Panc1 (cell line): ENCODE data around the gene RMI1. TPM values are rescaled to one million over a fixed set of nuclear protein-coding genes. Genes with fewer than 3 reads are reported as not detected.

Experiments
- ATAC-seq: fragments of 200-7000 bp; cut with Tn5 transposase; 2 replicates; pipeline ENCODE4 v1.9.1; 2020; ENCODE audit warnings: mild to moderate bottlenecking, moderate library complexity
- BruUV-seq: library from RNA; stranded (reverse); fragments of 400-500 nt; replicated peaks from 2 replicates; lab custom pipeline; 2021; lab: Mats Ljungman, UMichigan
- CTCF ChIA-PET: fragments of 300-600 bp; sonication (Branson Sonifier 250); formaldehyde crosslinking; loops from one replicate; lab custom pipeline; 2022; ENCODE audit warnings: antibody characterized with exemption; lab: Charles Lee
- POLR2A ChIA-PET: fragments of 300-600 bp; sonication (Branson Sonifier 250); formaldehyde crosslinking; loops from one replicate; lab custom pipeline; 2022; ENCODE audit warnings: antibody characterized with exemption; lab: Charles Lee
- DNase-seq: peaks from one replicate; pipeline ENCODE4 v3.0.0-alpha.2; 2010; ENCODE audit warnings: low read depth, low spot score
- H3K27ac ChIP-seq: 2 replicates; pipeline ENCODE4 v1.5.1; 2011; ENCODE audit warnings: mild to moderate bottlenecking, low read length, inconsistent platforms
- H3K27me3 ChIP-seq: fragments of 200-500 bp; sonication (Bioruptor generic); 2 replicates; pipeline ENCODE4 v1.6.0; 2014; ENCODE audit warnings: low read length, inconsistent platforms; ENCODE audit not compliant: control insufficient read depth, insufficient read depth
- H3K36me3 ChIP-seq: fragments of 200-500 bp; sonication (Bioruptor generic); 2 replicates; pipeline ENCODE4 v1.5.1; 2014; ENCODE audit warnings: inconsistent platforms, mild to moderate bottlenecking, low read length, moderate library complexity; ENCODE audit not compliant: control insufficient read depth, insufficient read depth
- H3K4me1 ChIP-seq: 2 replicates; pipeline ENCODE4 v1.5.1; 2011; ENCODE audit warnings: inconsistent platforms, mild to moderate bottlenecking, low read length, moderate library complexity; ENCODE audit not compliant: control insufficient read depth, insufficient read depth
- H3K4me3 ChIP-seq, 2 experiments: 2 replicates each; pipeline ENCODE4 v1.5.1; 2011 to 2012; ENCODE audit warnings: low read depth in 2 of 2, low read length in 2 of 2, mild to moderate bottlenecking in 2 of 2, inconsistent platforms in 1 of 2, moderate library complexity in 1 of 2
- H3K9me3 ChIP-seq: fragments of 200-500 bp; sonication (Bioruptor generic); 2 replicates; pipeline ENCODE4 v1.5.1; 2014; ENCODE audit warnings: low read depth, mild to moderate bottlenecking, inconsistent platforms, low read length, moderate library complexity; ENCODE audit not compliant: control insufficient read depth, insufficient read depth
- POLR2AphosphoS5 ChIP-seq: IDR thresholded peaks from 2 replicates; pipeline ENCODE4 v1.6.1; 2012; ENCODE audit warnings: mild to moderate bottlenecking, low read depth, low read length, moderate library complexity
- REST ChIP-seq, 2 experiments: IDR thresholded peaks; 2 replicates each; pipeline ENCODE4 v1.6.1; 2011 to 2012; ENCODE audit warnings: low read depth in 2 of 2, control low read depth in 1 of 2, low read length in 1 of 2, mild to moderate bottlenecking in 1 of 2, moderate library complexity in 1 of 2; ENCODE audit not compliant: insufficient read depth in 1 of 2
- SIN3A ChIP-seq: IDR thresholded peaks from 2 replicates; pipeline ENCODE4 v1.6.1; 2012; ENCODE audit warnings: low read depth, mild to moderate bottlenecking, low read length, moderate library complexity, borderline replicate concordance; ENCODE audit not compliant: insufficient read depth
- TCF7L2 ChIP-seq: IDR thresholded peaks from 2 replicates; pipeline ENCODE4 v1.6.1; 2011; ENCODE audit warnings: mild to moderate bottlenecking, low read depth, low read length, inconsistent platforms
- in situ Hi-C: cut with HindIII; loops from 2 replicates; pipeline ENCODE4 v1.10.0; 2016; ENCODE audit warnings: low sequenced_read_pairs, low pct_unique_long_range_greater_than_20kb
- intact Hi-C: fragments of 100-400 bp; cut with micrococcal nuclease; formaldehyde crosslinking; loops from one replicate; pipeline ENCODE4 v1.10.0; 2022; ENCODE audit not compliant: unreplicated experiment
- total RNA-seq: library from RNA; stranded (reverse); gene quantifications from one replicate; pipeline ENCODE4 v1.2.1, GENCODE V29; 2021; ENCODE audit not compliant: unreplicated experiment
- TF ChIP-seq, protein P1 (sequence below): fragments of 450-650 bp; IDR thresholded peaks from 2 replicates; pipeline ENCODE4 v1.5.1; 2017; ENCODE audit warnings: mild to moderate bottlenecking

Gene RMI1
- total RNA-seq, 1 experiment from 2014 or later, result 14.6 TPM

GRCh38 chr9:84000186-84000585, 19.6 kb downstream of the RMI1 start:
- no peaks in the 10 kb centered on the region for H3K27me3 ChIP-seq
- H3K36me3 ChIP-seq, result peaks cover 8% of the 10 kb centered on the region; the same call in 1 of the 2 replicates
- H3K9me3 ChIP-seq, result no peaks in the 10 kb centered on the region
- in situ Hi-C loops (no loop called here), intact Hi-C loops (no loop called here)
- ATAC-seq (no peak), DNase-seq (no peak)
- ChIA-PET POLR2A (no interaction called here), CTCF (no interaction called here)
- TF ChIP-seq REST (IDR thresholded peaks at IDR 0.05; ENCODE audit: insufficient read depth in 1 of 2, low read depth in 2 of 2, low read length in 1 of 2) (no peak), POLR2AphosphoS5 (no peak), TCF7L2 (no peak), SIN3A (no peak)
- TF ChIP-seq, protein P1, sequence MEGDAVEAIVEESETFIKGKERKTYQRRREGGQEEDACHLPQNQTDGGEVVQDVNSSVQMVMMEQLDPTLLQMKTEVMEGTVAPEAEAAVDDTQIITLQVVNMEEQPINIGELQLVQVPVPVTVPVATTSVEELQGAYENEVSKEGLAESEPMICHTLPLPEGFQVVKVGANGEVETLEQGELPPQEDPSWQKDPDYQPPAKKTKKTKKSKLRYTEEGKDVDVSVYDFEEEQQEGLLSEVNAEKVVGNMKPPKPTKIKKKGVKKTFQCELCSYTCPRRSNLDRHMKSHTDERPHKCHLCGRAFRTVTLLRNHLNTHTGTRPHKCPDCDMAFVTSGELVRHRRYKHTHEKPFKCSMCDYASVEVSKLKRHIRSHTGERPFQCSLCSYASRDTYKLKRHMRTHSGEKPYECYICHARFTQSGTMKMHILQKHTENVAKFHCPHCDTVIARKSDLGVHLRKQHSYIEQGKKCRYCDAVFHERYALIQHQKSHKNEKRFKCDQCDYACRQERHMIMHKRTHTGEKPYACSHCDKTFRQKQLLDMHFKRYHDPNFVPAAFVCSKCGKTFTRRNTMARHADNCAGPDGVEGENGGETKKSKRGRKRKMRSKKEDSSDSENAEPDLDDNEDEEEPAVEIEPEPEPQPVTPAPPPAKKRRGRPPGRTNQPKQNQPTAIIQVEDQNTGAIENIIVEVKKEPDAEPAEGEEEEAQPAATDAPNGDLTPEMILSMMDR, result no peak
- H3K4me1 ChIP-seq, result no peaks in the 10 kb centered on the region
- no peak overlapping the region for H3K4me3 ChIP-seq
- BruUV-seq, result no TSS peak
- no peak overlapping the region for H3K27ac ChIP-seq

GRCh38 chr9:84001621-84002020, 21.0 kb downstream of the RMI1 start:
- ChIA-PET CTCF (no interaction called here), POLR2A (no interaction called here)
- no peaks in the 10 kb centered on the region for H3K9me3 ChIP-seq
- intact Hi-C loops, result no loop called here
- no peak overlapping the region for H3K4me3 ChIP-seq
- no peak overlapping the region for H3K27ac ChIP-seq
- no TSS peak for BruUV-seq
- ATAC-seq (no peak), DNase-seq (no peak)
- H3K27me3 ChIP-seq, result no peaks in the 10 kb centered on the region
- H3K36me3 ChIP-seq, result peaks cover 8% of the 10 kb centered on the region; the same call in 1 of the 2 replicates
- H3K4me1 ChIP-seq, result no peaks in the 10 kb centered on the region
- no peak for TF ChIP-seq TCF7L2
- no peak for TF ChIP-seq REST (IDR thresholded peaks at IDR 0.05; ENCODE audit: insufficient read depth in 1 of 2, low read depth in 2 of 2, low read length in 1 of 2)
- TF ChIP-seq POLR2AphosphoS5, result no peak
- TF ChIP-seq SIN3A, result no peak
- TF ChIP-seq, protein P1, result no peak
- in situ Hi-C loops, result no loop called here
